Tibial nerve (tissue), 4 donors: ENCODE data around the gene CFC1. TPM values are rescaled to one million over a fixed set of nuclear protein-coding genes. Genes with fewer than 3 reads are reported as not detected.
"Not testable (repeated sequence)": the region's sequence is repeated elsewhere in the genome, so short reads cannot be mapped to it uniquely, and the experiment has no call there.

Experiments
- DNase-seq, 2 donors: peaks; one replicate each; pipeline ENCODE4 v3.0.0-alpha.2; 2019; ENCODE audit warnings: low spot score in 2 of 2
- H3K27ac ChIP-seq, 4 donors: fragments of 200-600 bp; sonication (generic) in 3 of 4; one replicate each; pipeline ENCODE4 v1.5.1; 2017 to 2019; ENCODE audit warnings: mild to moderate bottlenecking in 1 of 4
- H3K27me3 ChIP-seq, 2 donors: fragments of 200-600 bp; sonication (generic) in 1 of 2; one replicate each; pipeline versions ENCODE4 v1.5.1 to v1.6.0; 2017 to 2019
- H3K36me3 ChIP-seq, 3 donors: fragments of 200-600 bp; sonication (generic); one replicate each; pipeline ENCODE4 v1.5.1; 2018 to 2019
- H3K4me1 ChIP-seq, 4 donors: fragments of 200-600 bp; sonication (generic) in 3 of 4; one replicate each; pipeline ENCODE4 v1.5.1; 2017 to 2019
- H3K4me3 ChIP-seq, 4 donors: fragments of 200-600 bp; sonication (generic) in 3 of 4; one replicate each; pipeline ENCODE4 v1.5.1; 2017 to 2019; ENCODE audit warnings: mild to moderate bottlenecking in 1 of 4, moderate library complexity in 1 of 4
- H3K9me3 ChIP-seq, 4 donors: fragments of 200-600 bp; sonication (generic) in 3 of 4; one replicate each; pipeline ENCODE4 v1.5.1; 2017 to 2019
- WGBS, 2 donors: methylation state at CpG; one replicate each; pipeline ENCODE4 v1.1.5; 2018; 5-methylcytosine and 5-hydroxymethylcytosine counted together
- small RNA-seq: library from RNA; depleted of rRNA; stranded (forward); fragments of <200 nt; gene quantifications from one replicate; pipeline ENCODE3, GENCODE V24; 2016
- total RNA-seq, 4 donors: library from RNA; depleted of rRNA; stranded (reverse); fragments of >200 nt; gene quantifications; one replicate each; pipeline ENCODE4 v1.1.0, GENCODE V29; 2016

Gene CFC1
- total RNA-seq, 4 donors from 2014 or later = not detected

DNA sequence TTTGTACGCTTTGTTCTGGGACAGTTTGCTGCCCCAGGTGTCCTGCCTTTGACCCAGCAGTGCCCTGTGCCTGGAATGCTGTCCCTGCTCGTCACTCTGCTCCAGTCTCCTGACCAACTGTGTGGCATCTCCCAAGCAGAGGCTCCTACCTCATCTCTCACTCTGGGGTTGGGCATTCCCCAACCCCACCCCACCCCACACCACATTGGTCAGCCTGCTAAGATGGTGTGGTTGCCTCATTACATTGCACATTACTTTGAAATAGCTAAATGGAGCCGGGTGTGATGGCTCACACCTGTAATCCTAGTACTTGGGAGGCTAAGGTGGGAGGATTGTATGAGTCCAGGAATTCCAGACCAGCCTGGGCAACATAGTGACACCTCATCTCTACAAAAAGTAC, 27.4 kb downstream of the CFC1 start:
- not testable (repeated sequence) for DNase-seq, H3K4me3 ChIP-seq, H3K4me1 ChIP-seq, H3K9me3 ChIP-seq, H3K27ac ChIP-seq, H3K36me3 ChIP-seq, H3K27me3 ChIP-seq
- no CpG with 5 or more reads among the region's 3 CpGs for WGBS, 2 donors

GRCh38 chr2:130566165-130566564, 33.2 kb downstream of the CFC1 start:
- not testable (repeated sequence) for H3K27ac ChIP-seq, H3K9me3 ChIP-seq, H3K4me3 ChIP-seq, H3K27me3 ChIP-seq, H3K4me1 ChIP-seq, DNase-seq, H3K36me3 ChIP-seq
- no CpG with 5 or more reads among the region's 4 CpGs for WGBS, 2 donors

DNA sequence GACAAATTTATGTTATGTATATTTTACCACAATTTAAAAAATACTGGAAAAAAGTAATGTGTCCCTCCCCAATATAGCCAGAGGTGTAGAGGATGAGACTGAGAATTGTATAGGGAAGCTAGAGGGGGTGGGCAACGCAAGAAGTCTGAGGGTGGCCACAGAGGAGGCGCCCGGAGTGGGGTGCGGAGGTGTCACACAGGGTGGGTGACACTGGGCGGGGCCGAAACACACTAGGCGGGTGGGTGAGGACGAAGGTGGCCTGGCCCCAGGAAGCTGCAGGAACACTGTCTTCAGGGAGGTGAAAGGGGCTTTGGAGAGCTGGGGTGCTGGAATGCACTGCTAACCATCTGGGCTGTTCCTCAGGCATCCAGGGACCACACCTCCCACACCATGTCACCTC, 42.9 kb downstream of the CFC1 start:
- H3K27me3 ChIP-seq, H3K36me3 ChIP-seq, H3K27ac ChIP-seq, H3K4me3 ChIP-seq, H3K9me3 ChIP-seq, DNase-seq, H3K4me1 ChIP-seq: not testable (repeated sequence)
- WGBS, 2 donors = no CpG with 5 or more reads among the region's 8 CpGs

- WGBS, 2 donors = no CpG with 5 or more reads among the region's 4 CpGs
- DNase-seq, H3K27me3 ChIP-seq: not testable (repeated sequence)
These were observed 45.2 kb downstream of the CFC1 start for GRCh38 chr2:130554178-130554577.

DNA sequence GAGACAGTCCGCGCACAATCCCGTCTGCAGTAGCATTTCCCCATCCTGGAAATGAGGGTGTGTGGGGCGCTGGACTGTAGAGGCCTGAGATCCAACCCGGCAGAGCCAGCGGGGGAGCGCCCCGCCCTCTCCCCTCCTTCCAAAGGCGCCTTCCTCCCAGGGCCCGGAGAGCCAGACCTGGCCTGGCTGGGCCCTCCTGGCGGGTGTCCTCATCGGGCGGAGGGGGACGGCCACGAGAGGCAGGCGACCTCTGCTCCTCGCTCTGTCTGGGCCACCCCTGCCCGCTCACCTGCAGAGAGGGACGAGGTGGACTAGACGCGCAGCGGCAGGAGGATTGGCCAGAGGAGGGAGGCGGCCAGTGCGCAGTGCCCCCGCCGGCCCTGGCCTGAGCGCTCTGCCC, 49.9 kb downstream of the CFC1 start:
- no CpG with 5 or more reads among the region's 27 CpGs for WGBS, 2 donors
- not testable (repeated sequence) for H3K4me3 ChIP-seq, DNase-seq, H3K4me1 ChIP-seq, H3K27me3 ChIP-seq, H3K36me3 ChIP-seq, H3K9me3 ChIP-seq, H3K27ac ChIP-seq

More at GRCh38 chr2:130554178-130554577, 45.2 kb downstream of the CFC1 start:
- not testable (repeated sequence) for H3K9me3 ChIP-seq, H3K27ac ChIP-seq, H3K4me3 ChIP-seq, H3K4me1 ChIP-seq, H3K36me3 ChIP-seq

DNA sequence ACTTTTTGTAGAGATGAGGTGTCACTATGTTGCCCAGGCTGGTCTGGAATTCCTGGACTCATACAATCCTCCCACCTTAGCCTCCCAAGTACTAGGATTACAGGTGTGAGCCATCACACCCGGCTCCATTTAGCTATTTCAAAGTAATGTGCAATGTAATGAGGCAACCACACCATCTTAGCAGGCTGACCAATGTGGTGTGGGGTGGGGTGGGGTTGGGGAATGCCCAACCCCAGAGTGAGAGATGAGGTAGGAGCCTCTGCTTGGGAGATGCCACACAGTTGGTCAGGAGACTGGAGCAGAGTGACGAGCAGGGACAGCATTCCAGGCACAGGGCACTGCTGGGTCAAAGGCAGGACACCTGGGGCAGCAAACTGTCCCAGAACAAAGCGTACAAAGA, 51.0 kb downstream of the CFC1 start:
- not testable (repeated sequence) for H3K27me3 ChIP-seq, DNase-seq, H3K4me3 ChIP-seq, H3K27ac ChIP-seq, H3K36me3 ChIP-seq, H3K4me1 ChIP-seq, H3K9me3 ChIP-seq
- no CpG with 5 or more reads among the region's 3 CpGs for WGBS, 2 donors

- not testable (repeated sequence) for H3K27me3 ChIP-seq
These were observed 54.4 kb downstream of the CFC1 start for GRCh38 chr2:130544978-130545377.

GRCh38 chr2:130543785-130544528, 55.4 kb downstream of the CFC1 start:
- H3K9me3 ChIP-seq, H3K36me3 ChIP-seq, H3K27me3 ChIP-seq, H3K4me3 ChIP-seq, DNase-seq, H3K27ac ChIP-seq, H3K4me1 ChIP-seq: not testable (repeated sequence)
- no CpG with 5 or more reads among the region's 12 CpGs for WGBS, 2 donors

More at GRCh38 chr2:130544978-130545377, 54.4 kb downstream of the CFC1 start:
- DNase-seq, H3K9me3 ChIP-seq, H3K4me3 ChIP-seq, H3K4me1 ChIP-seq, H3K27ac ChIP-seq, H3K36me3 ChIP-seq: not testable (repeated sequence)
- WGBS, 2 donors = no CpG with 5 or more reads among the region's 5 CpGs

DNA sequence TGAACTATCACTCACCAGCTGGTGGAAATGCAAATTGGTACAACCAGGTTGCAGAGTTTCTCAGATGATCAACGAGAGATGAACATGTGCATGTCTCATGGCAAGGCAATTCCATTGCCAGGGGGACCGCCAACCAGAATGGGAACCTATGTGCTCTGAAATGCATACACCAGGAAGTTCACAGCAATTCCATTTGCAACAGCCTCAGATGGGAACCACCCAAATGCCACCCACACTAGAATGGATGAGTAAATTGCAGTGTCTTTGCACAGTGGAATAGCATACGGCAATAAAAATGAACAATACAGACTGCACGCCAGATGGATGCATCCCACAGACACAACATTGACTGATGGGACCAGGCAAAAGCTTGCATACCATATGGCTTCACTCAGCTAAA, 56.6 kb downstream of the CFC1 start:
- H3K36me3 ChIP-seq, H3K27ac ChIP-seq, DNase-seq, H3K27me3 ChIP-seq, H3K9me3 ChIP-seq, H3K4me3 ChIP-seq, H3K4me1 ChIP-seq: not testable (repeated sequence)
- no CpG with 5 or more reads among the region's 4 CpGs for WGBS, 2 donors

Small RNA genes within 50 kb of the gene (small RNA-seq; reads per million reads assigned to genes)
- not detected for gene RF00017
- not detected for gene RNU6-848P

Other genes starting within 250 kb of the CFC1 start
- 10 to 100 TPM; 39.8 to 72.6 (median 54.8) TPM for gene PTPN18, start 243.5 kb downstream of the CFC1 start, total RNA-seq
- not detected for gene POTEI, start 90.2 kb downstream of the CFC1 start, total RNA-seq
- gene CFC1B, start 78.4 kb downstream of the CFC1 start, total RNA-seq = not detected
- not detected for gene POTEJ, start 11.9 kb upstream of the CFC1 start, total RNA-seq
- gene GPR148, start 129.5 kb upstream of the CFC1 start, total RNA-seq = not detected
- gene AMER3, start 156.0 kb upstream of the CFC1 start, total RNA-seq = not detected
- gene ARHGEF4, start 237.3 kb upstream of the CFC1 start, total RNA-seq = 10 to 100 TPM; 16.3 to 50.7 (median 23.3) TPM